Endodermal cell (in vitro differentiated cells): Measurements from ENCODE around the gene STPG1. TPM values are rescaled to one million over a fixed set of nuclear protein-coding genes. Genes with fewer than 3 reads are reported as not detected.

Source experiments
- DNase-seq: peaks from one replicate; pipeline ENCODE4 v3.0.0-alpha.2; 2017
- H3K27ac ChIP-seq: 2 replicates; pipeline ENCODE4 v1.5.1; 2013; ENCODE audit warnings: mild to moderate bottlenecking, low read depth, low read length, moderate library complexity
- H3K27me3 ChIP-seq: 2 replicates; pipeline ENCODE4 v1.6.1; 2013; ENCODE audit warnings: mild to moderate bottlenecking, low read length, moderate library complexity; ENCODE audit not compliant: insufficient read depth, control insufficient read depth, poor library complexity, severe bottlenecking
- H3K36me3 ChIP-seq: 2 replicates; pipeline ENCODE4 v1.7.0; 2013; ENCODE audit warnings: mild to moderate bottlenecking, low read length, moderate library complexity; ENCODE audit not compliant: control insufficient read depth, insufficient read depth
- H3K4me1 ChIP-seq: one replicate; pipeline ENCODE4 v1.7.0; 2013; ENCODE audit warnings: low read length; ENCODE audit not compliant: control insufficient read depth, insufficient read depth
- H3K4me3 ChIP-seq: 2 replicates; pipeline ENCODE4 v1.5.1; 2013; ENCODE audit warnings: mild to moderate bottlenecking, low read length, moderate library complexity
- H3K9ac ChIP-seq: 2 replicates; pipeline ENCODE4 v1.6.1; 2013; ENCODE audit warnings: mild to moderate bottlenecking, low read length, moderate library complexity; ENCODE audit not compliant: poor library complexity, severe bottlenecking; ENCODE audit errors: extremely low read depth
- H3K9me3 ChIP-seq: 2 replicates; pipeline ENCODE4 v1.6.1; 2013; ENCODE audit warnings: mild to moderate bottlenecking, low read length, moderate library complexity; ENCODE audit not compliant: control insufficient read depth
- H3K27ac Mint-ChIP-seq: 2 replicates; pipeline ENCODE4 v1.8.0; 2020; ENCODE audit warnings: mixed read lengths
- H3K27me3 Mint-ChIP-seq: 2 replicates; pipeline ENCODE4 v1.8.0; 2021; ENCODE audit warnings: mild to moderate bottlenecking, mixed read lengths; ENCODE audit not compliant: insufficient read depth
- H3K36me3 Mint-ChIP-seq: 2 replicates; pipeline ENCODE4 v1.8.0; 2020; ENCODE audit warnings: low read depth, mixed read lengths
- H3K4me1 Mint-ChIP-seq: 2 replicates; pipeline ENCODE4 v1.8.0; 2020; ENCODE audit warnings: mixed read lengths
- H3K4me3 Mint-ChIP-seq: 2 replicates; pipeline ENCODE4 v1.8.0; 2020; ENCODE audit warnings: mild to moderate bottlenecking, moderate library complexity, mixed read lengths
- H3K9me3 Mint-ChIP-seq: 2 replicates; pipeline ENCODE4 v1.8.0; 2020; ENCODE audit warnings: mild to moderate bottlenecking, mixed read lengths
- WGBS, 2 experiments: methylation state at CpG; one replicate each; pipeline versions ENCODE4 v1.1.5 to v1.1.7; 2013; ENCODE audit warnings: missing lambda C conversion rate in 2 of 2, mixed read lengths in 1 of 2; ENCODE audit not compliant: insufficient coverage in 1 of 2, insufficient read length in 1 of 2; 5-methylcytosine and 5-hydroxymethylcytosine counted together
- total RNA-seq, 2 donors: library from RNA; stranded (reverse); fragmentation: NEBNext Ultra II Directional in 1 of 2; extraction: Animal tissue kit (Norgen Biotek cat#: 25700) in 1 of 2; gene quantifications; 2 replicates in 1 of 2; 3 replicates in 1 of 2; pipeline ENCODE4 v1.2.1, GENCODE V29; 2021
- TF ChIP-seq, protein P1 (sequence below): fragments of 200-600 bp; sonication (generic); conservative IDR thresholded peaks from 2 replicates; pipeline ENCODE4 v1.5.0; 2021; ENCODE audit warnings: antibody characterized with exemption, mild to moderate bottlenecking

Gene STPG1
- total RNA-seq, 2 donors from 2014 or later = 16.6 to 16.9 TPM

DNA sequence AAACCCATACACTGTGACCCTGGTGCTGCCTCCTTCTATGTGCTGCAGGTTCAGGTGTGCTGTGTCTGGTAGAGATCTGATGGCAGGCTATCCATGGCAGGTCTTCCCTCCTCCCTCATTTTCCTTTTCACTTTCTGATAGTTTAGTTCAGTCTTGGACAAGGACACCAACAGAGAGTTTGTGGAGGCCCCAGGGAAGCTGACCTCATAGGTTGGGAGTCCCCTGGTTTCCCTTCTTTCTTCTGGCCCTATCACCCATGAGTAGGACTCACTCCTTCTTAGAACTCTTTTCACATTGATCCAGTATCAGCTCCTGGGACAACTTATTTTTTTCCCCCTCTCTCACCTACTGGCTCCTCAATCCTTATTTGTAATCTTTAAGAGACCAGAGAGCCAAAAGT lies 86.1 kb downstream of the STPG1 start:
- no peaks in the 10 kb centered on the region for H3K36me3 ChIP-seq
- no peaks in the 10 kb centered on the region for H3K4me1 ChIP-seq
- TF ChIP-seq, protein P1, sequence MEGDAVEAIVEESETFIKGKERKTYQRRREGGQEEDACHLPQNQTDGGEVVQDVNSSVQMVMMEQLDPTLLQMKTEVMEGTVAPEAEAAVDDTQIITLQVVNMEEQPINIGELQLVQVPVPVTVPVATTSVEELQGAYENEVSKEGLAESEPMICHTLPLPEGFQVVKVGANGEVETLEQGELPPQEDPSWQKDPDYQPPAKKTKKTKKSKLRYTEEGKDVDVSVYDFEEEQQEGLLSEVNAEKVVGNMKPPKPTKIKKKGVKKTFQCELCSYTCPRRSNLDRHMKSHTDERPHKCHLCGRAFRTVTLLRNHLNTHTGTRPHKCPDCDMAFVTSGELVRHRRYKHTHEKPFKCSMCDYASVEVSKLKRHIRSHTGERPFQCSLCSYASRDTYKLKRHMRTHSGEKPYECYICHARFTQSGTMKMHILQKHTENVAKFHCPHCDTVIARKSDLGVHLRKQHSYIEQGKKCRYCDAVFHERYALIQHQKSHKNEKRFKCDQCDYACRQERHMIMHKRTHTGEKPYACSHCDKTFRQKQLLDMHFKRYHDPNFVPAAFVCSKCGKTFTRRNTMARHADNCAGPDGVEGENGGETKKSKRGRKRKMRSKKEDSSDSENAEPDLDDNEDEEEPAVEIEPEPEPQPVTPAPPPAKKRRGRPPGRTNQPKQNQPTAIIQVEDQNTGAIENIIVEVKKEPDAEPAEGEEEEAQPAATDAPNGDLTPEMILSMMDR = no peak
- Mint-ChIP-seq H3K4me3 (no peak overlapping the region), H3K36me3 (no peaks in the 10 kb centered on the region), H3K9me3 (no peaks in the 10 kb centered on the region), H3K4me1 (peaks cover 13% of the 10 kb centered on the region), H3K27me3 (peaks cover 16% of the 10 kb centered on the region), H3K27ac (no peak overlapping the region)
- no peak overlapping the region for H3K4me3 ChIP-seq
- no peak for DNase-seq
- H3K9ac ChIP-seq = no peak overlapping the region
- H3K27me3 ChIP-seq = peaks cover 15% of the 10 kb centered on the region
- no peak overlapping the region for H3K27ac ChIP-seq
- H3K9me3 ChIP-seq = no peaks in the 10 kb centered on the region

DNA sequence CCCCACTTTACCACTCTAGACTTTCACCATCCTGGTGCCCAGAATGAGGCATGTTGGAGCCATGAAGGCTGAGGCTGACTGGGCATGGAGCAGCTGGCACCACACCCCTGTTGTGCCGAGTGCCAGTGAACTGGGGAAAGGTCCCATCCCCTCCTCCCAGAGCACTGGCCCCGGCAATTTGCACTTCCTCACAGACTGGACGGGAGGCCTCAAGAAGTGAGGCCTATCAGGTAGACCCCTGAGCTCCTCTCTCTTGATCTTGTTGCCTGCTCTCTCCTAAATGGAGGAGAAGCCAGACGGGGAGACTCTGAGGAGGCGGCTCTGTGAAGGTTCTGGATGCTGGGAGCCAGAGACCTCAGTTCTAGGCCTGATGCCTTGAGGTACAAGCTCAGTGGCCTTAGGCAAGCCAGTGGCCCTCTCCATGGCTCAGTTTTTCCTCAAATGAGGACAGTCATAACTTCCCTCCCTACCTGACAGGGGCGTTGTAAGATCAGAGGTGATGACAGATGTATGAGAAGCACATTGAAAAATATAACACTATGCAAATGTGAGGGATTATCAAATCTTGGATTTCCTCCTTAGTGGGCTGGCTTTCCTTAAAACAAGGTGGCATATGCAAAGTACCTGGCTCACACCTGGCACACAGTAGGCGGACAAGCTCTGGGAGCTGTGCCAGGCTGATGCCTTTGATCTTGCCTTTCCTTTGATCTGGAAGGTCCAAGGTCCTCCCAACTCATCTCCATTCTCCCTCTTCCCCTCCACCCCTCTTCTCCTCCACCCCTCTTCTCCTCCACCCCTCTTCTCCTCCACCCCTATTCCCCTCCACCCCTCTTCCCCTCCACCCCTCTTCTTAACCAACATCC lies 87.8 kb downstream of the STPG1 start:
- Histone ChIP-seq H3K4me3 (no peak overlapping the region), H3K36me3 (no peaks in the 10 kb centered on the region), H3K9me3 (no peaks in the 10 kb centered on the region), H3K9ac (no peak overlapping the region), H3K27me3 (peaks cover 25% of the 10 kb centered on the region), H3K4me1 (no peaks in the 10 kb centered on the region), H3K27ac (no peak overlapping the region)
- Mint-ChIP-seq H3K9me3 (no peaks in the 10 kb centered on the region), H3K4me1 (peaks cover 17% of the 10 kb centered on the region), H3K27ac (no peak overlapping the region), H3K36me3 (no peaks in the 10 kb centered on the region), H3K27me3 (peaks cover 25% of the 10 kb centered on the region), H3K4me3 (no peak overlapping the region)
- 91 to 100% methylated on average over 2 to 7 of the region's 7 CpGs for WGBS, 2 experiments
- no peak for DNase-seq
- TF ChIP-seq, protein P1 = no peak

DNA sequence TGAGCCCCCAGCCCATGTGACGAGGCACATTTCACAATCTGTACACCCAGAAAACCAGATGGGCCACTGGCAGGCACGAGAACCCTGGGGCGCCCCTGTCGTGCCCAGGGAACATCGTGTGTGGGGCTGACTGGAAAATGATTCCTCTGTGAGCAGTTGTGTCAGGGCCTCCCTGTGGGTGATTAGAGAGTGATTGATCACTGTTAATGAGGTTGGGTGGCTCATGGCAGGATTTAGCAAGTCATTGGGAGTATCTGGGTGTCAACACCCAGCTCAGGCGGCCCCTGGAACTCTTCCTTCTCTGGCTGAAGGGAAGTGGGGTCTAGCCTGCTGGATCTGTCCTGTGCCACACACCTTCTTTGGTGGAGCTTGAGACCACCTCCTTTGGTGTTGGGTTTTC lies 88.7 kb downstream of the STPG1 start:
- Histone ChIP-seq H3K4me3 (no peak overlapping the region), H3K4me1 (no peaks in the 10 kb centered on the region), H3K9me3 (no peaks in the 10 kb centered on the region), H3K36me3 (no peaks in the 10 kb centered on the region), H3K27ac (no peak overlapping the region), H3K27me3 (peaks cover 34% of the 10 kb centered on the region), H3K9ac (no peak overlapping the region)
- H3K9me3 Mint-ChIP-seq = no peaks in the 10 kb centered on the region
- H3K27me3 Mint-ChIP-seq = peaks cover 34% of the 10 kb centered on the region
- no peak overlapping the region for H3K4me3 Mint-ChIP-seq
- no peaks in the 10 kb centered on the region for H3K36me3 Mint-ChIP-seq
- TF ChIP-seq, protein P1 = no peak
- WGBS, 2 experiments = 90 to 93% methylated on average over 2 to 6 of the region's 6 CpGs
- H3K4me1 Mint-ChIP-seq = peaks cover 25% of the 10 kb centered on the region
- H3K27ac Mint-ChIP-seq = no peak overlapping the region
- no peak for DNase-seq
